K562 (cell line): ENCODE data around the gene GHDC. TPM values are rescaled to one million over a fixed set of nuclear protein-coding genes. Genes with fewer than 3 reads are reported as not detected.

Experiments used
- CREM ChIP-seq: IDR thresholded peaks from 2 replicates; pipeline ENCODE4 v1.6.1; 2014; ENCODE audit warnings: antibody characterized with exemption, low read depth
- DIDO1 ChIP-seq: fragments of 450-650 bp; IDR thresholded peaks from 2 replicates; pipeline ENCODE4 v1.6.1; 2016; ENCODE audit warnings: low read depth, missing biosample characterization, missing genetic modification characterization
- PHF20 ChIP-seq: fragments of 450-650 bp; IDR thresholded peaks from 2 replicates; pipeline ENCODE4 v1.6.1; 2018; ENCODE audit not compliant: partially characterized antibody
- SNIP1 ChIP-seq: fragments of 450-650 bp; IDR thresholded peaks from 2 replicates; pipeline ENCODE4 v1.7.1; 2017; ENCODE audit warnings: low read depth, mild to moderate bottlenecking
- TBP ChIP-seq: optimal IDR thresholded peaks from 2 replicates; pipeline ENCODE3; 2011; ENCODE audit warnings: low read depth, low read length, improper control_type of control experiment
- TOE1 ChIP-seq, 2 experiments: fragments of 450-650 bp in 1 of 2; sonication (generic) in 1 of 2; formaldehyde crosslinking in 1 of 2; IDR thresholded peaks; 2 replicates each; pipeline versions ENCODE4 v1.7.1 to v1.8.0; 2016 to 2022; ENCODE audit warnings: borderline replicate concordance in 2 of 2, mild to moderate bottlenecking in 2 of 2, antibody characterized with exemption in 1 of 2, inconsistent platforms in 1 of 2, low read depth in 1 of 2, missing genetic modification reagents in 1 of 2, moderate library complexity in 1 of 2
- TRIM24 ChIP-seq, 2 experiments: fragments of 450-650 bp; IDR thresholded peaks; 2 replicates each; pipeline ENCODE4 v1.6.1; 2016
- ZNF121 ChIP-seq: sonication (generic); formaldehyde crosslinking; conservative IDR thresholded peaks from 2 replicates; pipeline ENCODE4 v1.8.0; 2022; ENCODE audit warnings: missing genetic modification reagents
- ZNF143 ChIP-seq: sonication (generic); formaldehyde crosslinking; IDR thresholded peaks from 2 replicates; pipeline ENCODE4 v1.9.0; 2022; ENCODE audit warnings: mild to moderate bottlenecking, missing genetic modification reagents
- polyA plus RNA-seq, 8 experiments: library from polyadenylated mRNA; depleted of rRNA in 4 of 8; stranded (reverse) in 5 of 8; unstranded in 3 of 8; fragments of >200 nt; fragmentation: Nextera tagmentation in 2 of 8; fragmentation: Illumina TruSeq in 1 of 8; extraction: Ambion mirVana in 2 of 8; extraction: Trizol in 1 of 8; gene quantifications; 2 replicates each; pipeline versions ENCODE4 v1.2.1 to v1.2.3, GENCODE V29; 2011 to 2014; ENCODE audit warnings: inconsistent platforms in 1 of 8, missing spikeins in 1 of 8
- total RNA-seq, 7 experiments: library from RNA; depleted of rRNA in 6 of 7; stranded (reverse); fragments of >200 nt in 6 of 7; fragmentation: Illumina TruSeq in 2 of 7; extraction: Trizol in 2 of 7; gene quantifications; 2 replicates each; pipeline versions ENCODE4 v1.2.1 to v1.2.3, GENCODE V29; 2011 to 2021; ENCODE audit warnings: low replicate concordance in 1 of 7
- TF ChIP-seq, protein P1 (sequence below): sonication (generic); formaldehyde crosslinking; IDR thresholded peaks from 2 replicates; pipeline ENCODE4 v1.8.1; 2022; ENCODE audit warnings: missing genetic modification reagents
- TF ChIP-seq, protein P2 (sequence below): sonication (generic); formaldehyde crosslinking; IDR thresholded peaks from 2 replicates; pipeline ENCODE4 v1.8.1; 2023; ENCODE audit warnings: mild to moderate bottlenecking, missing genetic modification reagents
- TF ChIP-seq, protein P3 (sequence below): fragments of 200-800 bp; sonication (Bioruptor generic); IDR thresholded peaks from 2 replicates; pipeline ENCODE4 v1.6.1; 2017; ENCODE audit warnings: missing genetic modification characterization, missing compliant biosample characterization
- TF ChIP-seq, protein P4 (sequence below): fragments of 450-650 bp; formaldehyde crosslinking; IDR thresholded peaks from 2 replicates; pipeline ENCODE4 v1.4.0; 2020; ENCODE audit warnings: mild to moderate bottlenecking, moderate library complexity
- TF ChIP-seq, protein P5 (sequence below): sonication (generic); formaldehyde crosslinking; IDR thresholded peaks from 2 replicates; pipeline ENCODE4 v1.8.0; 2023; ENCODE audit warnings: missing genetic modification reagents, mild to moderate bottlenecking, borderline replicate concordance

The GHDC gene
- total and polyA plus RNA-seq, 9 of the 15 experiments (the other 6 are each of a cell fraction or from before 2014, with no cell fraction given): 0.65 to 23.2 (median 11.2) TPM

DNA sequence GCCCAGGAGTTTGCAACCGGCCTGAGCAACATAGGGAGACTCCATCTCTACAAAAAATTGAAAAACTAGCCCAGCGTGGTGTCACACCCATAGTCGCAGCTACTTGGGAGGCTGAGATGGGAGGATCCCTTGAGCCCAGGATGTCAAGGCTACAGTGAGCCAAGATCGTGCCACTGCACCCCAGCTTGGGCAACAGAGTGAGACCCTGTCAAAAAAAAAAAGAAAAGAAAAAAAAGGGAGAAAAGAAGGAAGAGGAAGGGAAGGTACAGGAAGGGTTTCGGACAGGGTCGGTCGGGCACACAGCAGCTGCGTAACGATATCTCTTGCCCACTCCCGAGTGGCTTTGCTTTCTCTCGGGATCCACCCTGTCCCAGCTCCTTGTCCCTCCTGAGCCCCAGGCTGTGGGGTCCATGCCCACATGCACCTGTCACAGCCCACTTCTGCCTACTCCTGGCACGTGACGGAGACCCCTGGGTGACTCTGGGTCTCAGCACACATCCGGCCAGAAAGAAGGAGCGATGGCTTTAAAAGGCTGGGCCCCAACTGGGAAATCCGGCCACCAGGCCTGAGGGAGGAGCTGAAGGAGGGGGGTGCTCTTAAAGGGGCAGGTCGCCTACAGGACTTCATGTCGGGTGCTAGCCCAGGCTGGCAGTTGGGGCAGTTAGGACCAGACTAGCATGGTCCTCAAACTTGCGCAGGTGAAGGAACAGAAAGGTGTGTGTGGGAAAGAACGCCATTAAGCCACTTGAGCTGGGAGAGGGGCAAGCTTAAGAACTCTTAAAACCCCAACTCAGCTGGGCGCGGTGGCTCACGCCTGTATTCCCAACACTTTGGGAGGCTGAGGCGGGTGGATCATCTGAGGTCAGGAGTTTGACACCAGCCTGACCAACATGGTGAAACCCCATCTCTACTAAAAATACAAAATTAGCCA is at the start of gene GHDC (continued):
- TF ChIP-seq, protein P1, sequence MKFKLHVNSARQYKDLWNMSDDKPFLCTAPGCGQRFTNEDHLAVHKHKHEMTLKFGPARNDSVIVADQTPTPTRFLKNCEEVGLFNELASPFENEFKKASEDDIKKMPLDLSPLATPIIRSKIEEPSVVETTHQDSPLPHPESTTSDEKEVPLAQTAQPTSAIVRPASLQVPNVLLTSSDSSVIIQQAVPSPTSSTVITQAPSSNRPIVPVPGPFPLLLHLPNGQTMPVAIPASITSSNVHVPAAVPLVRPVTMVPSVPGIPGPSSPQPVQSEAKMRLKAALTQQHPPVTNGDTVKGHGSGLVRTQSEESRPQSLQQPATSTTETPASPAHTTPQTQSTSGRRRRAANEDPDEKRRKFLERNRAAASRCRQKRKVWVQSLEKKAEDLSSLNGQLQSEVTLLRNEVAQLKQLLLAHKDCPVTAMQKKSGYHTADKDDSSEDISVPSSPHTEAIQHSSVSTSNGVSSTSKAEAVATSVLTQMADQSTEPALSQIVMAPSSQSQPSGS (CRISPR knock-in tag): no peak
- TF ChIP-seq DIDO1 (tag) (no peak), SNIP1 (peak; percentile 59; the same call in 1 of the 2 replicates), ZNF121 (peak; percentile 50; the same call in 1 of the 2 replicates), TBP (no peak), ZNF143 (CRISPR knock-in tag) (no peak), CREM (no peak; the same call in 1 of the 2 replicates), TRIM24 (IDR thresholded peaks at IDR 0.05) (0 out of 4 replicates have a peak, but pooled peaks of 1 of the 2 experiments have one; percentile 11), TOE1 (IDR thresholded peaks at IDR 0.05; ENCODE audit: borderline replicate concordance) (peak; percentile 98), TOE1 (CRISPR knock-in tag; IDR thresholded peaks at IDR 0.05; ENCODE audit: borderline replicate concordance, low read depth) (no peak), PHF20 (peak; percentile 64)
- TF ChIP-seq, protein P2, sequence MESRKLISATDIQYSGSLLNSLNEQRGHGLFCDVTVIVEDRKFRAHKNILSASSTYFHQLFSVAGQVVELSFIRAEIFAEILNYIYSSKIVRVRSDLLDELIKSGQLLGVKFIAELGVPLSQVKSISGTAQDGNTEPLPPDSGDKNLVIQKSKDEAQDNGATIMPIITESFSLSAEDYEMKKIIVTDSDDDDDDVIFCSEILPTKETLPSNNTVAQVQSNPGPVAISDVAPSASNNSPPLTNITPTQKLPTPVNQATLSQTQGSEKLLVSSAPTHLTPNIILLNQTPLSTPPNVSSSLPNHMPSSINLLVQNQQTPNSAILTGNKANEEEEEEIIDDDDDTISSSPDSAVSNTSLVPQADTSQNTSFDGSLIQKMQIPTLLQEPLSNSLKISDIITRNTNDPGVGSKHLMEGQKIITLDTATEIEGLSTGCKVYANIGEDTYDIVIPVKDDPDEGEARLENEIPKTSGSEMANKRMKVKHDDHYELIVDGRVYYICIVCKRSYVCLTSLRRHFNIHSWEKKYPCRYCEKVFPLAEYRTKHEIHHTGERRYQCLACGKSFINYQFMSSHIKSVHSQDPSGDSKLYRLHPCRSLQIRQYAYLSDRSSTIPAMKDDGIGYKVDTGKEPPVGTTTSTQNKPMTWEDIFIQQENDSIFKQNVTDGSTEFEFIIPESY (CRISPR knock-in tag): peak; percentile 34; the same call in 1 of the 2 replicates
- TF ChIP-seq, protein P3, sequence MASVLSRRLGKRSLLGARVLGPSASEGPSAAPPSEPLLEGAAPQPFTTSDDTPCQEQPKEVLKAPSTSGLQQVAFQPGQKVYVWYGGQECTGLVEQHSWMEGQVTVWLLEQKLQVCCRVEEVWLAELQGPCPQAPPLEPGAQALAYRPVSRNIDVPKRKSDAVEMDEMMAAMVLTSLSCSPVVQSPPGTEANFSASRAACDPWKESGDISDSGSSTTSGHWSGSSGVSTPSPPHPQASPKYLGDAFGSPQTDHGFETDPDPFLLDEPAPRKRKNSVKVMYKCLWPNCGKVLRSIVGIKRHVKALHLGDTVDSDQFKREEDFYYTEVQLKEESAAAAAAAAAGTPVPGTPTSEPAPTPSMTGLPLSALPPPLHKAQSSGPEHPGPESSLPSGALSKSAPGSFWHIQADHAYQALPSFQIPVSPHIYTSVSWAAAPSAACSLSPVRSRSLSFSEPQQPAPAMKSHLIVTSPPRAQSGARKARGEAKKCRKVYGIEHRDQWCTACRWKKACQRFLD (CRISPR knock-in tag): no peak
- TF ChIP-seq, protein P4, sequence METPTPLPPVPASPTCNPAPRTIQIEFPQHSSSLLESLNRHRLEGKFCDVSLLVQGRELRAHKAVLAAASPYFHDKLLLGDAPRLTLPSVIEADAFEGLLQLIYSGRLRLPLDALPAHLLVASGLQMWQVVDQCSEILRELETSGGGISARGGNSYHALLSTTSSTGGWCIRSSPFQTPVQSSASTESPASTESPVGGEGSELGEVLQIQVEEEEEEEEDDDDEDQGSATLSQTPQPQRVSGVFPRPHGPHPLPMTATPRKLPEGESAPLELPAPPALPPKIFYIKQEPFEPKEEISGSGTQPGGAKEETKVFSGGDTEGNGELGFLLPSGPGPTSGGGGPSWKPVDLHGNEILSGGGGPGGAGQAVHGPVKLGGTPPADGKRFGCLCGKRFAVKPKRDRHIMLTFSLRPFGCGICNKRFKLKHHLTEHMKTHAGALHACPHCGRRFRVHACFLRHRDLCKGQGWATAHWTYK (CRISPR knock-in tag): no peak
- TF ChIP-seq, protein P5, sequence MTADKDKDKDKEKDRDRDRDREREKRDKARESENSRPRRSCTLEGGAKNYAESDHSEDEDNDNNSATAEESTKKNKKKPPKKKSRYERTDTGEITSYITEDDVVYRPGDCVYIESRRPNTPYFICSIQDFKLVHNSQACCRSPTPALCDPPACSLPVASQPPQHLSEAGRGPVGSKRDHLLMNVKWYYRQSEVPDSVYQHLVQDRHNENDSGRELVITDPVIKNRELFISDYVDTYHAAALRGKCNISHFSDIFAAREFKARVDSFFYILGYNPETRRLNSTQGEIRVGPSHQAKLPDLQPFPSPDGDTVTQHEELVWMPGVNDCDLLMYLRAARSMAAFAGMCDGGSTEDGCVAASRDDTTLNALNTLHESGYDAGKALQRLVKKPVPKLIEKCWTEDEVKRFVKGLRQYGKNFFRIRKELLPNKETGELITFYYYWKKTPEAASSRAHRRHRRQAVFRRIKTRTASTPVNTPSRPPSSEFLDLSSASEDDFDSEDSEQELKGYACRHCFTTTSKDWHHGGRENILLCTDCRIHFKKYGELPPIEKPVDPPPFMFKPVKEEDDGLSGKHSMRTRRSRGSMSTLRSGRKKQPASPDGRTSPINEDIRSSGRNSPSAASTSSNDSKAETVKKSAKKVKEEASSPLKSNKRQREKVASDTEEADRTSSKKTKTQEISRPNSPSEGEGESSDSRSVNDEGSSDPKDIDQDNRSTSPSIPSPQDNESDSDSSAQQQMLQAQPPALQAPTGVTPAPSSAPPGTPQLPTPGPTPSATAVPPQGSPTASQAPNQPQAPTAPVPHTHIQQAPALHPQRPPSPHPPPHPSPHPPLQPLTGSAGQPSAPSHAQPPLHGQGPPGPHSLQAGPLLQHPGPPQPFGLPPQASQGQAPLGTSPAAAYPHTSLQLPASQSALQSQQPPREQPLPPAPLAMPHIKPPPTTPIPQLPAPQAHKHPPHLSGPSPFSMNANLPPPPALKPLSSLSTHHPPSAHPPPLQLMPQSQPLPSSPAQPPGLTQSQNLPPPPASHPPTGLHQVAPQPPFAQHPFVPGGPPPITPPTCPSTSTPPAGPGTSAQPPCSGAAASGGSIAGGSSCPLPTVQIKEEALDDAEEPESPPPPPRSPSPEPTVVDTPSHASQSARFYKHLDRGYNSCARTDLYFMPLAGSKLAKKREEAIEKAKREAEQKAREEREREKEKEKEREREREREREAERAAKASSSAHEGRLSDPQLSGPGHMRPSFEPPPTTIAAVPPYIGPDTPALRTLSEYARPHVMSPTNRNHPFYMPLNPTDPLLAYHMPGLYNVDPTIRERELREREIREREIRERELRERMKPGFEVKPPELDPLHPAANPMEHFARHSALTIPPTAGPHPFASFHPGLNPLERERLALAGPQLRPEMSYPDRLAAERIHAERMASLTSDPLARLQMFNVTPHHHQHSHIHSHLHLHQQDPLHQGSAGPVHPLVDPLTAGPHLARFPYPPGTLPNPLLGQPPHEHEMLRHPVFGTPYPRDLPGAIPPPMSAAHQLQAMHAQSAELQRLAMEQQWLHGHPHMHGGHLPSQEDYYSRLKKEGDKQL (CRISPR knock-in tag): no peak
